ENCODE results near the gene UNC5B.

- TF ChIP-seq CTCF (IDR thresholded peaks at IDR 0.05) (no peak), POLR2A (IDR thresholded peaks at IDR 0.05) (no peak)
These were observed 27.9 kb upstream of the UNC5B start for GRCh38 chr10:71184421-71184820.
